Measurements from ENCODE around the gene LRMDA.

LRMDA gene

GRCh38 chr10:75402486-75403143 lies 28.8 kb upstream of the LRMDA start:
- DNase-seq = peak; percentile 70

GRCh38 chr10:75403144-75403938 lies 28.1 kb upstream of the LRMDA start:
- DNase-seq = no peak

- no peak for DNase-seq
Observed at GRCh38 chr10:75403939-75404814, 27.2 kb upstream of the LRMDA start.

GRCh38 chr10:75404815-75405597 lies 26.4 kb upstream of the LRMDA start:
- no peak for DNase-seq

GRCh38 chr10:75405598-75406461 lies 25.6 kb upstream of the LRMDA start:
- no peak for DNase-seq

- no peak for DNase-seq
Observed at GRCh38 chr10:75406462-75407223, 24.8 kb upstream of the LRMDA start.

GRCh38 chr10:75407224-75407712 lies 24.2 kb upstream of the LRMDA start:
- DNase-seq = no peak

GRCh38 chr10:75407713-75408508 lies 23.5 kb upstream of the LRMDA start:
- no peak for DNase-seq

GRCh38 chr10:75408509-75408875 lies 22.9 kb upstream of the LRMDA start:
- no peak for DNase-seq

- no peak for DNase-seq
Observed at GRCh38 chr10:75408911-75409885, 22.2 kb upstream of the LRMDA start.

- DNase-seq = no peak
Observed at GRCh38 chr10:75410132-75411005, 21.1 kb upstream of the LRMDA start.

- no peak for DNase-seq
Observed at GRCh38 chr10:75414527-75414926, 16.9 kb upstream of the LRMDA start.

- no peak for DNase-seq
Observed at GRCh38 chr10:75417522-75417927, 13.9 kb upstream of the LRMDA start.

- DNase-seq = no peak
Observed at GRCh38 chr10:75418293-75418692, 13.1 kb upstream of the LRMDA start.

- DNase-seq = no peak
Observed at GRCh38 chr10:75418712-75419111, 12.7 kb upstream of the LRMDA start.

GRCh38 chr10:75422913-75423312 lies 8.5 kb upstream of the LRMDA start:
- no peak for DNase-seq

GRCh38 chr10:75424571-75424970 lies 6.9 kb upstream of the LRMDA start:
- DNase-seq = peak; percentile 8

Measured in NCI-H187 treated with DMSO at 0.1 percent for 48 hours (cell line).